ENCODE data around the gene USB1.

USB1 gene

DNA sequence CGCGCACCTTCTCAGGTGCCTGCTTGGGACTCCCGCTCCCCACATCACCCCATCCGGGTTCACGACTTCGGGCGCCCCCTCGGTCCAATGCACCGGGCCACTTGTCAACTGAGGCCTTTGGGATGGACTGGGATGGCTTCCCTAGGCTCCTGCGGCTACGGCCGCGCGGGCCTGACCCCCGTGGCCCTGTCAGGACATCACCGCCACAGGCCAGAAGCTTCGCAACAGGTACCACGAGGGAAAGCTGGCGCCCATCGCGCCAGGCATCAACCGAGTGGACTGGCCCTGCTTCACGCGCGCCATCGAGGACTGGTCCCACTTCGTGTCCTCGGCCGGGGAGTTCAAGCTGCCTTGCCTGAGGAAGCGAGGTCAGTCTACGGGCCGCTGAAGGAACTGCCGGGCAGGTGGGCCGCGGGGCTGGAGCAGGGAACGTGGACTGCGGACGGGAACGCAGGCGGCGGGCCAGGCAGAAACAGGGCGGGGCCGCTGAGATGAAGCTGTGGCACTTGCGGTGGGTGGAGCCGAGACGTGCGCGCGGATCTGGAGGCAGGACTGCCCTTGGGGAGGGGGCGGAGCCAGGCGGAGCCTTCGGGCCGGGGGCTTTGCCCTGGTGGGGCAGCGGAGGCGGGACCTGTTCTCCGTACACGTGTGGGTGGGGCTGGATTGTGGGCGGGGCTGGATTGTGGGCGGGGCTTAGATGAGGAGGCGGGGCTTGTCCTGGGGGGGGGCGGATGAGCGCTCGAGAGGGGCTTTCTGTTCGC is 16.6 kb upstream of the USB1 start:
- peak overlapping the region; percentile 57 for H3K4me3 ChIP-seq (ENCODE audit: low read depth, low read length)
- in situ Hi-C loops (cut with HindIII; ENCODE audit: low sequenced_read_pairs), result no loop called here
- TF ChIP-seq, protein P1, sequence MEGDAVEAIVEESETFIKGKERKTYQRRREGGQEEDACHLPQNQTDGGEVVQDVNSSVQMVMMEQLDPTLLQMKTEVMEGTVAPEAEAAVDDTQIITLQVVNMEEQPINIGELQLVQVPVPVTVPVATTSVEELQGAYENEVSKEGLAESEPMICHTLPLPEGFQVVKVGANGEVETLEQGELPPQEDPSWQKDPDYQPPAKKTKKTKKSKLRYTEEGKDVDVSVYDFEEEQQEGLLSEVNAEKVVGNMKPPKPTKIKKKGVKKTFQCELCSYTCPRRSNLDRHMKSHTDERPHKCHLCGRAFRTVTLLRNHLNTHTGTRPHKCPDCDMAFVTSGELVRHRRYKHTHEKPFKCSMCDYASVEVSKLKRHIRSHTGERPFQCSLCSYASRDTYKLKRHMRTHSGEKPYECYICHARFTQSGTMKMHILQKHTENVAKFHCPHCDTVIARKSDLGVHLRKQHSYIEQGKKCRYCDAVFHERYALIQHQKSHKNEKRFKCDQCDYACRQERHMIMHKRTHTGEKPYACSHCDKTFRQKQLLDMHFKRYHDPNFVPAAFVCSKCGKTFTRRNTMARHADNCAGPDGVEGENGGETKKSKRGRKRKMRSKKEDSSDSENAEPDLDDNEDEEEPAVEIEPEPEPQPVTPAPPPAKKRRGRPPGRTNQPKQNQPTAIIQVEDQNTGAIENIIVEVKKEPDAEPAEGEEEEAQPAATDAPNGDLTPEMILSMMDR (IDR thresholded peaks at IDR 0.05; ENCODE audit: low read depth, low read length), result no peak
- DNase-seq (ENCODE audit: low read depth, low spot score), result peak; percentile 75

DNA sequence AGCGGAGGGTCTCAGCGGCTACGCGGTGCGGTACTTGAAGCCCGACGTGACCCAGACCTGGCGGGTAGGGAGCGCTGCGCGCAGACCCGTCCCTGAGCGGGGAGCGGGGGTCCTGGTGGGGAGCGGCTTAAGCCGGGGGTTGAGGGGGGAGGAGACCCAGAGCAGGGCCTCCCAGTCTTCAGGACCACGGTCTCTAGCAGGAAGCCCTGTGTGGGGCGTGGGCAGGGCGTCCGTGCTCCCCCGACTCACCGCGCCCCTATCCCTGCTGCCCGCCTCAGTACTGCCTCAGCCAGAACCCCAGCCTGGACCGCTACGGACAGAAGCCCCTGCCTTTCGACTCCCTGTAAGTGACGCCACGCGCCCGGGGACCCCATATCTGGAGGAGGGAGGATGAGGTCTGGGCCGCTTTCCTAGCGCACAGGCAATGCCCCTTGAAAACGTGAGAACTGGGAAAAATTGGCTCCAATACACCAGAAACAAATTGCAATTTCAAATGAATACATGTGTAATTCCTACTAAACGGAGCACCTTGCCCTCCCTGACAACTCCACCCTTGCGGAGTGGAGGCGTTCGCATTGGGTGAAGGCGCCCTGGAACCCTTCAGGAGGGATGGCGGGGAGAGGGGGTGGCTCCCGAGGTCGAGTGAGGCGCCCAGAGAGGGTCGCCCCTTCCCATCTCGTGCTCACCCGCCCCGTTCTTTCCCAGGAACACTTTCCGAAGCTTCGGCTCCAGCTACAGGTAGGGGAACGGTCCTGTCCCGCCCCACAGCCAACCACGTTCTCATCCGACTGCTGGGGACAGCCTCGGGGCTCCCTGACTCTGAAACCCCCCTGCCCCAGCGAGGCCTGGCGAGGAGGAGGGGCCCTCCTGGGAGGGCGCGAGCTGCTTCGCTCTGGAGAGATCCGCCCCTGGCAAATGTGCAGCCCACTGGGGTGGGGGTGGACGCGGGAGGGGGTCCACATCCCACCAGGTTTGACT is 15.7 kb upstream of the USB1 start:
- in situ Hi-C loops (cut with HindIII; ENCODE audit: low sequenced_read_pairs), result no loop called here
- TF ChIP-seq, protein P1 (IDR thresholded peaks at IDR 0.05; ENCODE audit: low read depth, low read length), result no peak
- DNase-seq (ENCODE audit: low read depth, low spot score), result no peak

GRCh38 chr16:57986196-57986595 is 15.0 kb upstream of the USB1 start:
- no peak for DNase-seq (ENCODE audit: low read depth, low spot score)
- TF ChIP-seq, protein P1 (IDR thresholded peaks at IDR 0.05; ENCODE audit: low read depth, low read length), result no peak
- no peak overlapping the region for H3K4me3 ChIP-seq (ENCODE audit: low read depth, low read length)
- in situ Hi-C loops (cut with HindIII; ENCODE audit: low sequenced_read_pairs), result no loop called here

More for the DNA sequence above, 15.7 kb upstream of the USB1 start:
- peak overlapping the region; percentile 57 for H3K4me3 ChIP-seq (ENCODE audit: low read depth, low read length)

DNA sequence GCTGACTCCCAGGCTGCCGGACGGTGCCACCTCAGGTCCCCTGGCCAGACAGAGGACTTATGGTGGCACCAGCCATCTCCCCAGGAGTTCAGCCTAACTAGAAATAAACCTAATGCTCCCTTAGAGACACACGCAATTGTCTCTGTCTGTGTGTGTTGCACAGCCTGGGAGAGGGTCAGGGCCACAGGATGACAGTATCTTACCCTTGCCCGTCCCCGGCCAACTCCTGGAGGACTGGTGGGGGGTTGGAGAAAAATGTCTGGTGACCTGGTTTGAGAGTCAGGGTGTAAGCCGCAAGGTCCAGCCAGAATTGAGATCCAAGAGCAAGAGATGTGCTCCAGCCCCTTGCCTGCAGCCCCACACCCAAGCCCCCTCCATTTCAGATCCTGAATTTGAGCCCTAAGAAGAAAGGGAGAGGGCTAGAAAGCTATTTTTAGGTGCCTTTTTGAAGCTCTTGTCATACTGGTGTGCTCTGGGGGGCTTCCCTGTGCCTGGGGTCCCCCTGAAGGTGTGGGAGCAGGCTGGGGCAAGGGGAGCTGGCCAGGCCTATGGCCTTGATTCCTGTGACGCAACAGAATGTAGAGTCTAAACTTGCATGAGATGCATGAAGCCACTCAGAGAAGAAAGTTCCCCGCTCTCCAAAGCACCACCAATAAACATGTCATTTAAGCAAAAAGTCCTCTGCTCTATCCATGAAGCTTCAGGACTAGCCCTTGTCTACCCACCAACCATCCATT is 13.6 kb upstream of the USB1 start:
- in situ Hi-C loops (cut with HindIII; ENCODE audit: low sequenced_read_pairs), result no loop called here
- TF ChIP-seq, protein P1 (IDR thresholded peaks at IDR 0.05; ENCODE audit: low read depth, low read length), result no peak
- H3K4me3 ChIP-seq (ENCODE audit: low read depth, low read length), result no peak overlapping the region
- no peak for DNase-seq (ENCODE audit: low read depth, low spot score)

DNA sequence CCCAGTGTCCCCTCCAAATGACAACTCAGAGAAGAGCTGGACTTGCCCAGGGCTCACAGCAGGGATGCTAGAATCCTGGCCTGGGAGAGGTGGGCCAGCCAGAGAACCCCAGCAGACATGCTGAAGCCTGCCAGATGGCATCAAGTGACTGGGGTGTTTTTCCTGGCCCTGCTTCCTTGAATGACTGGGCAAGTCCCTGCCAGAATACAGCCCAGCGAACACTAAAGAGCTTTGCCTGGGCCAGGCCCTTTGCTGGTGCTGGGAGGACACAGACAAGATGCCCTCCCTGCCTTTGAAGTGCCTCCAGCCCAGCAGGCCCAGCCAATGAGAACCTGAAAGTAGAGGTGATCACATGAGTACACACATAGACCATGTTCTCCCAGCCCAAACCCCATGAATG is 12.3 kb upstream of the USB1 start:
- TF ChIP-seq, protein P1 (IDR thresholded peaks at IDR 0.05; ENCODE audit: low read depth, low read length), result no peak
- H3K4me3 ChIP-seq (ENCODE audit: low read depth, low read length), result no peak overlapping the region
- no peak for DNase-seq (ENCODE audit: low read depth, low spot score)
- in situ Hi-C loops (cut with HindIII; ENCODE audit: low sequenced_read_pairs), result no loop called here

- in situ Hi-C loops (cut with HindIII; ENCODE audit: low sequenced_read_pairs), result no loop called here
- no peak for DNase-seq (ENCODE audit: low read depth, low spot score)
- no peak overlapping the region for H3K4me3 ChIP-seq (ENCODE audit: low read depth, low read length)
- TF ChIP-seq, protein P1 (IDR thresholded peaks at IDR 0.05; ENCODE audit: low read depth, low read length), result no peak
Measured at GRCh38 chr16:57991551-57992059, 9.6 kb upstream of the USB1 start.
